ENCODE data around the gene GGACT.

DNA sequence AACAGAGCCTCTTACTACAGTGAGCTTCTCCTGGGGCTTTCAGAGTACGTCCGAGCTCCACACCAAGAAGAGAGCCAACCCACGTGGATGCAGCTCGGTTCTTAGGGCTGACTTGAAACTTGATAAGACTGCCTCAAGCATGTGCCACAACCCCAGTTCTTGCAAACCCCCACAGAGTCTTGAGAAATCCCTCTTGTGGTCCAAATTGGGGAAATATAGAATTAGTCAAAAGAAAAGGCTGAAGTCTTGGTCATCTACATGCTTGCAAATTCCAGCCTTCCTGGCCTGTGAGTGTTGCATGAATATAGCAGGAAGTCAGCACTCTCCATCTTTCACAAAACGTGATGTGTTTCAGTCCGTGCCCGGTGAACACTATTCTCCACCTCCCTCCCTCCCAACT lies 95.2 kb downstream of the GGACT start:
- TF ChIP-seq EZH2 (IDR thresholded peaks at IDR 0.05; ENCODE audit: borderline replicate concordance, insufficient read depth, low read length, poor library complexity, severe bottlenecking) (no peak), EP300 (conservative IDR thresholded peaks at IDR 0.05; ENCODE audit: poor library complexity, severe bottlenecking) (no peak)

Data from neural cell (in vitro differentiated cells).